Activated CD8-positive, alpha-beta memory T cell treated with anti-CD3 and anti-CD28 coated beads, Interleukin-2, amount 50 U/mL, for 24 hours (primary cell): ENCODE measurements around the gene SRCIN1.
"Not testable (repeated sequence)": the region's sequence is repeated elsewhere in the genome, so short reads cannot be mapped to it uniquely, and the experiment has no call there.

Source experiments
- DNase-seq: peaks from one replicate; pipeline ENCODE4 v3.0.0-alpha.2; 2020; ENCODE audit errors: extremely low read depth

SRCIN1 gene

GRCh38 chr17:38507921-38508569, 97.7 kb downstream of the SRCIN1 start:
- DNase-seq: no peak

GRCh38 chr17:38507436-38507835, 98.3 kb downstream of the SRCIN1 start:
- no peak for DNase-seq

GRCh38 chr17:38504216-38504615, 101.5 kb downstream of the SRCIN1 start:
- DNase-seq: no peak

GRCh38 chr17:38503286-38503913, 102.4 kb downstream of the SRCIN1 start:
- not testable (repeated sequence) for DNase-seq

GRCh38 chr17:38501718-38502117, 104.0 kb downstream of the SRCIN1 start:
- not testable (repeated sequence) for DNase-seq

GRCh38 chr17:38499230-38499629, 106.5 kb downstream of the SRCIN1 start:
- not testable (repeated sequence) for DNase-seq

GRCh38 chr17:38498353-38498752, 107.4 kb downstream of the SRCIN1 start:
- DNase-seq: no peak

- DNase-seq: not testable (repeated sequence)
These were observed 108.1 kb downstream of the SRCIN1 start for GRCh38 chr17:38497656-38498055.

- DNase-seq: not testable (repeated sequence)
These were observed 111.6 kb downstream of the SRCIN1 start for GRCh38 chr17:38494152-38494551.

- DNase-seq: peak; percentile 82
These were observed 113.4 kb downstream of the SRCIN1 start for GRCh38 chr17:38492067-38493040.

- DNase-seq: not testable (repeated sequence)
These were observed 114.2 kb downstream of the SRCIN1 start for GRCh38 chr17:38491346-38492066.

- not testable (repeated sequence) for DNase-seq
These were observed 116.0 kb downstream of the SRCIN1 start for GRCh38 chr17:38489774-38490173.

- not testable (repeated sequence) for DNase-seq
These were observed 120.0 kb downstream of the SRCIN1 start for GRCh38 chr17:38485681-38486298.

- DNase-seq: no peak
These were observed 120.6 kb downstream of the SRCIN1 start for GRCh38 chr17:38485146-38485468.

GRCh38 chr17:38484242-38485145, 121.3 kb downstream of the SRCIN1 start:
- peak; percentile 20 for DNase-seq

GRCh38 chr17:38482700-38483043, 123.1 kb downstream of the SRCIN1 start:
- DNase-seq: not testable (repeated sequence)

GRCh38 chr17:38482039-38482699, 123.6 kb downstream of the SRCIN1 start:
- DNase-seq: not testable (repeated sequence)
